NCI-H1694 (cell line): Measurements from ENCODE around the gene STX7.

ENCODE experiments used
- DNase-seq: peaks from one replicate; lab custom pipeline; 2025; lab: John Stamatoyannopoulos, UW

Gene STX7

GRCh38 chr6:132412656-132413498 is 100.0 kb downstream of the STX7 start:
- no peak for DNase-seq

GRCh38 chr6:132411296-132411695 is 101.6 kb downstream of the STX7 start:
- no peak for DNase-seq

- no peak for DNase-seq
Measured at GRCh38 chr6:132410830-132411229, 102.1 kb downstream of the STX7 start.

DNA sequence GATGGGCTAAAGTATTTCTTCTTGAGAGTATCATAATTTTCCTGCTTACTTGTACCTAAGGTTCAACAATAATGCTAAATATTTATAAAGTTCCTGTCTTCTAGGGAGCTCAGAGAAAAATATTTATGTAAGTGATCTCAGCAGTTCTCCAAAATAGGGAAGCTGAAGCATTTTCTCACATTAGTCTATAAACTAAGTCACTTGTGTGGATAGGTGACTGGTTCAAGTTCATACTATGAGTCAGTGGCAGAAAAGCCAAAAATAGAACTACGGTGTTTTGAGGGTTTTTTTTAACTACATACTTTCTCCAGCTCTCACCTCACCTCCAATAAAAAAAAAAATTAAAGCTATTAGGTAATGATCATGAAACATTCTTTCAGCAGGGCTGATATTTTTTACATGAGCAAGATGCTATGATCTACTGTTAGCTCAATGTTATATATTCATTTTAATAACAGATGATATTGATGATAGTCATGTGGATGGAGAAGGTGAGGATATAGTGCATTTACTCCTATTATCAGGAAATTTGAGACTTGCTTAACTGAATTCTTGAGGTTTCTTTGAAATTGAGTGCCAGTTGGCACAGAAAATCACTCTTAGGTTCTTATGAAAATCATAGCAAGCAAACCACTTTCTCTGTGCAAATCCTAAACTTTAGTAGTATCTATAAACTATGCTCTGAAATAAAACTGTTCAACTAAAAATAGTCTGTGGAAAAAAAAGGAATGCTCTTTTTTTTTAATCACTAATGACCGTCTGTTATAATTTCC is 107.6 kb downstream of the STX7 start:
- no peak for DNase-seq

DNA sequence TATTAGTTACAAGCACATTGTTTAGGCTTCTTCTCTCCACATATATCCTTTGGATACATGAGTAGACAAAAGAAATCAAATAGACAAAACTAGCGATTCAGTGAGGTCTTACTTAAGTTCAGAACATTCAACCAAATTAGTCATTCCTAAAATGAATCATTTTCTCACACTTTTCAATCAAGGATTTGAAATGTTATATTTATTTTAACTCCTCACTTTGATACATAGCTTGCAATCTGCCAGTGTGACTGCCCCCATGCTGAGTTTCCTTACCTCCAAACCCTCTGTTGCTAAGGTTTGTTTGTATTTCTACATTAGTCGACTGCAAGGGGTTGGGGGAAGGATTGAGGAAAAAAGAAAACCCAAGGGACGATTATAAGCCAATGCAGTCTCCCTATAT is 108.2 kb downstream of the STX7 start:
- DNase-seq: no peak

DNA sequence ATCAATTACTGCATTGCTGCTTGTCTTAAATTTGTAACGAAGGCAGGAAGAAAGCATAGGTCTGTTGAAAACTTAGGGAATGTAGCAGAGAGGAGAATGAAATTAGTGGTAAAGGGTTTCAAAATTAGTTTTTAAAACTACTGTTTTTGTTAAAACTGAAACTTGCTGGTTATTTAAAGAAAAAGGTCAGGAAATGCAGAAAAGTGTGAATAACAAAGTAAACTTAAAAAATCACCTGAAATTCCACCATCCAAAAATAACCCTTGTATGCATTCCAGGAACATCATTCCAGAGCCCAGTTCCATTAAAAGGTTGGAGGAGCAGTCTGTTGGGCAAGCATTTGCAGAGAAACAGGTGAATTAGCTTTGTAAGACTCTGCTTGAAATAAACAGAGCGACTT is 108.6 kb downstream of the STX7 start:
- no peak for DNase-seq

DNA sequence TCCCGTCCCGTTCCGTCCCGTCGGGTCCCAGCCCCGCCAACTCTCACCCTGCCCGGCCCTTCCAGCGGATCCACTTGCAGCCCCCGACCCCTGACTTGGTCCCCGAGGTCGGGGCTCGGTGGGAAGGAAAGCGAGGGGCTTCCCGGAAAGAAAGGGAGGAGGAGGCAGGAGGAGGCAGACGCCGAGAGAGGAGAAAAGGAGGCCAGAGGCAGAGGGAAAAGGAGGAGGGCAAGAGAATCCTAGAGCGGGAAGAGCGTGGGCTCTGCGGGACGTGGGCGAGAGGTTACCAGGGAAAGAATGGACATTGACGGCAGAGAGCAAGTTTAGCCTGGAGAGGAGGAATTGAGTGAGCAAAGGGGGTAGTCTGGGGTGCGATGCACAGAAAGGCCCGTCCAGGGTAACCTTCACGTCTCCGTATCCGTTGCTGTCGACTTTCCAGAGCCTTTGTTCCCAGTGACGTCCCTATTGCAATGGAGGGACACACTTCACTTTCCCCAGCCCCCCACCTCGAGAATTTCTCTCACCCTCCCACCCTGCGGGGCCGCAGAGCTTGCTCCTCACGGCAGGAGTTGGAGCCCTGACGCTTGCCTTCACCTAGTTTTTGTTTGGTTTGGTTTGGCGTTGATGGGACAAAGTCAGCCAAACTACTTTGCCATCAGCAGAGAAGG is 111.2 kb downstream of the STX7 start:
- DNase-seq: no peak

DNA sequence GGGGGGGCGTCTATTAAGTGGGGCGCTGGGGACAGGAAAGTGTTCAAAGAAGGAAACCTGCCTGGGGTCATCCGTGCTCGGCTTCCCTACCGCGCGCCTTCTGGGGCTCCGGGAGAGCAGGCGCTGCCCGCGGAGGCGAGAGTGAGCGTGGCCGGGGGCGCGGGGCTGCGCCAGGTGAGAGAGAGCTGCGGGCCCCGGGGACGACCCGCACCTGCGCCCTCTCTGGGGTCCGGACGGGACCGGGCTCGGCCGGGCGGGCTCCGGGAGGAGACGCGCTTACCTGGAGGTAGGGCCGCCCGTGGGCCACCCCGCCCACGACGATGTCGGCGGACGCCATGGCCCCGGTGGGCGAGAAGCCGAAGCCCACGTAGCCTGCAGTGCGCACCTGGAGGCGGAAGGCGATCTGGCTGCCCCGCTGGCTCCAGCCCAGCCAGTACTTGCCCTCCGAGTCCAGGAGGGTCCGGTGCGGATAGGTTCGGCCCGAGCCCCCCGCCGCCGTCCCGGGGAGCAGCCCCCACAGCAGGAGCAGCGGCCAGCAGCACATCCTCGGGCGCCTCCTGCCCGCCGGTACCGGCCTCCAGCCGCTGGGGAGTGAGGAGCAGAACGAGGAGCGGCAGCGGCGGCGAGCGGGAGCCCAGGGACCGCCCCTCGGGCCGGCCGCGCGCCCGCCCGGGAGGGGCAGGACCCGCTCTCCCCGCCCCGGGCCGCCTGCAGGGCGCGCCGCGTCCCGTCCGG is 111.9 kb downstream of the STX7 start, which contains the start of gene MOXD1:
MOXD1 (minus strand) TSS at position 593 of the 735 bp plus-strand sequence; CDS start at position 544, 49 bp downstream.
- DNase-seq: no peak

- DNase-seq: no peak
Measured at GRCh38 chr6:132400555-132400882, 112.4 kb downstream of the STX7 start.

- DNase-seq: no peak
Measured at GRCh38 chr6:132399376-132400074, 113.4 kb downstream of the STX7 start.
